Uterus (tissue), 2 donors: ENCODE measurements around the gene KCNJ4.

Experiments used
- CTCF ChIP-seq, 4 experiments: fragments of 200-600 bp in 2 of 4; fragments of 450-650 bp in 2 of 4; sonication (generic) in 2 of 4; IDR thresholded peaks; one replicate each; pipeline ENCODE4 v1.5.1; 2016 to 2019; ENCODE audit warnings: antibody characterized with exemption in 4 of 4, mild to moderate bottlenecking in 2 of 4, moderate library complexity in 1 of 4
- POLR2A ChIP-seq, 2 donors: fragments of 450-650 bp; IDR thresholded peaks; one replicate each; pipeline ENCODE4 v1.6.1; 2016; ENCODE audit warnings: antibody characterized with exemption in 2 of 2, mild to moderate bottlenecking in 1 of 2, moderate library complexity in 1 of 2

- no peak for TF ChIP-seq CTCF (IDR thresholded peaks at IDR 0.05)
- TF ChIP-seq POLR2A (IDR thresholded peaks at IDR 0.05), result no peak
Measured at GRCh38 chr22:38451864-38452263, 3.1 kb downstream of the KCNJ4 start.
